Peyer's patch (tissue), 4 donors: ENCODE results near the gene ACTR3C. TPM values are rescaled to one million over a fixed set of nuclear protein-coding genes. Genes with fewer than 3 reads are reported as not detected.

Source experiments
- DNase-seq, 3 donors: peaks; one replicate each; pipeline ENCODE4 v3.0.0-alpha.2; 2017 to 2019
- H3K27ac ChIP-seq, 4 donors: fragments of 200-600 bp; sonication (generic); one replicate each; pipeline ENCODE4 v1.5.1; 2016 to 2019
- H3K27me3 ChIP-seq, 2 donors: fragments of 200-600 bp; sonication (generic); one replicate each; pipeline ENCODE4 v1.5.1; 2019
- H3K36me3 ChIP-seq, 3 donors: fragments of 200-600 bp; sonication (generic); one replicate each; pipeline ENCODE4 v1.5.1; 2016 to 2019
- H3K4me1 ChIP-seq, 4 donors: fragments of 200-600 bp; sonication (generic); one replicate each; pipeline ENCODE4 v1.5.1; 2016 to 2019
- H3K4me3 ChIP-seq, 4 donors: fragments of 200-600 bp; sonication (generic); 1 replicate in 3 of 4; 2 replicates in 1 of 4; pipeline ENCODE4 v1.5.1; 2016 to 2019; ENCODE audit warnings: mild to moderate bottlenecking in 1 of 4
- H3K9me3 ChIP-seq, 4 donors: fragments of 200-600 bp; sonication (generic); one replicate each; pipeline ENCODE4 v1.5.1; 2016 to 2019; ENCODE audit warnings: mild to moderate bottlenecking in 1 of 4
- POLR2A ChIP-seq, 2 donors: fragments of 450-650 bp; IDR thresholded peaks; one replicate each; pipeline ENCODE4 v1.5.1; 2017; ENCODE audit warnings: antibody characterized with exemption in 2 of 2, mild to moderate bottlenecking in 2 of 2, moderate library complexity in 2 of 2
- total RNA-seq, 4 donors: library from RNA; depleted of rRNA; stranded (reverse); fragments of >200 nt; gene quantifications; one replicate each; pipeline ENCODE4 v1.1.0, GENCODE V29; 2016
- TF ChIP-seq, protein P1 (sequence below), 6 experiments: fragments of 450-650 bp in 4 of 6; fragments of 200-600 bp in 2 of 6; sonication (generic) in 1 of 6; IDR thresholded peaks; one replicate each; pipeline ENCODE4 v1.5.1; 2017 to 2019; ENCODE audit warnings: antibody characterized with exemption in 6 of 6, mild to moderate bottlenecking in 3 of 6, moderate library complexity in 1 of 6

ACTR3C gene
- total RNA-seq, 4 donors from 2014 or later = 34.5 to 70.4 (median 56.8) TPM

DNA sequence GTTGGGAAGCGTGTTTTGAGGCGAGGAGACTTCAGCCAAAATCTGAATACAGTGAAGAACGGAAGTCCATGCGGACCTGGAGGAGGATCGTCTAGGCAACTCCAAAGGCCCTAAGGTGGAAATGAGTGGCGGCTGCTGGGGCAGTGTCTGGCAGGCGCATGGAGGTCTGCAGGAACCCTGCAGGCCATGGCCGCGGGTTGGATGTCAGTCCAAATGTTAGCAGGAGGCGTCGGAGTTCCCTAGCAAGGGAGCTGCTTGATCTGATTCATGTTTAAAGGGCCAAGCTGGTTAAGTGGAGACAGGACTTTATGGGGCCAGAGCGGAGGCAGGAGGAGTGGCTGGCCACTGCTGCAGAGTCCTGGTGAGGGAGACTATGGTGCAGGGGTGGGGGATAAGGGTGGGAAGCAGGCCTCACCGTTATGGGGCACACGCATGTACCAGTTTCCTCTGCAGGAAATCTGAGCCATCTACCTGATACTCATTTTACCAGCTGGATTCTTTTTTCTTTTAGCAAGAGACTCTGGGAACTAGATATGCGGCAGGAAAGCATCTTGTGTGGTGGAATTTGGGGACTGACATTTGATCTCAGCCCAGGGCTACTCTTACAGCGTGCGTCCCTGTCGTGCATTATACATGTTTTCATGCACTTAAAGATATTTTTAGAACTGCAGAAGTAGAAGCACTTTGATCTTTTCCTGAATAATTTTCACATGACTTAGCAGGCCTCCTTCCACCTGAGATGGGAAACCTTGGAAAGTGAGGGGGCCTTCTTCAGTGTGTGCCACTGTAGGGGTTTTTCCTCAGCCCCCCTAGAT is 38.7 kb upstream of the ACTR3C start:
- no peak overlapping the region for H3K4me3 ChIP-seq
- no peak overlapping the region for H3K27ac ChIP-seq
- peak in 1 of 3 donors; percentile 34 for DNase-seq
- H3K9me3 ChIP-seq = no peaks in the 10 kb centered on the region
- no peaks in the 10 kb centered on the region for H3K27me3 ChIP-seq
- no peaks in the 10 kb centered on the region for H3K36me3 ChIP-seq
- peaks cover 0 to 5% (median 2%) of the 10 kb centered on the region in 4 donors for H3K4me1 ChIP-seq
- TF ChIP-seq, protein P1, sequence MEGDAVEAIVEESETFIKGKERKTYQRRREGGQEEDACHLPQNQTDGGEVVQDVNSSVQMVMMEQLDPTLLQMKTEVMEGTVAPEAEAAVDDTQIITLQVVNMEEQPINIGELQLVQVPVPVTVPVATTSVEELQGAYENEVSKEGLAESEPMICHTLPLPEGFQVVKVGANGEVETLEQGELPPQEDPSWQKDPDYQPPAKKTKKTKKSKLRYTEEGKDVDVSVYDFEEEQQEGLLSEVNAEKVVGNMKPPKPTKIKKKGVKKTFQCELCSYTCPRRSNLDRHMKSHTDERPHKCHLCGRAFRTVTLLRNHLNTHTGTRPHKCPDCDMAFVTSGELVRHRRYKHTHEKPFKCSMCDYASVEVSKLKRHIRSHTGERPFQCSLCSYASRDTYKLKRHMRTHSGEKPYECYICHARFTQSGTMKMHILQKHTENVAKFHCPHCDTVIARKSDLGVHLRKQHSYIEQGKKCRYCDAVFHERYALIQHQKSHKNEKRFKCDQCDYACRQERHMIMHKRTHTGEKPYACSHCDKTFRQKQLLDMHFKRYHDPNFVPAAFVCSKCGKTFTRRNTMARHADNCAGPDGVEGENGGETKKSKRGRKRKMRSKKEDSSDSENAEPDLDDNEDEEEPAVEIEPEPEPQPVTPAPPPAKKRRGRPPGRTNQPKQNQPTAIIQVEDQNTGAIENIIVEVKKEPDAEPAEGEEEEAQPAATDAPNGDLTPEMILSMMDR (IDR thresholded peaks at IDR 0.05) = no peak
- no peak for TF ChIP-seq POLR2A (IDR thresholded peaks at IDR 0.05)

GRCh38 chr7:150361402-150361801 is 38.1 kb upstream of the ACTR3C start:
- no peaks in the 10 kb centered on the region for H3K36me3 ChIP-seq
- no peaks in the 10 kb centered on the region for H3K9me3 ChIP-seq
- H3K27ac ChIP-seq = no peak overlapping the region
- no peak overlapping the region for H3K4me3 ChIP-seq
- no peak for TF ChIP-seq POLR2A (IDR thresholded peaks at IDR 0.05)
- TF ChIP-seq, protein P1 (IDR thresholded peaks at IDR 0.05) = no peak
- H3K4me1 ChIP-seq = peaks cover 0 to 5% (median 2%) of the 10 kb centered on the region in 4 donors
- no peaks in the 10 kb centered on the region for H3K27me3 ChIP-seq
- peak in 1 of 3 donors; percentile 22 for DNase-seq

DNA sequence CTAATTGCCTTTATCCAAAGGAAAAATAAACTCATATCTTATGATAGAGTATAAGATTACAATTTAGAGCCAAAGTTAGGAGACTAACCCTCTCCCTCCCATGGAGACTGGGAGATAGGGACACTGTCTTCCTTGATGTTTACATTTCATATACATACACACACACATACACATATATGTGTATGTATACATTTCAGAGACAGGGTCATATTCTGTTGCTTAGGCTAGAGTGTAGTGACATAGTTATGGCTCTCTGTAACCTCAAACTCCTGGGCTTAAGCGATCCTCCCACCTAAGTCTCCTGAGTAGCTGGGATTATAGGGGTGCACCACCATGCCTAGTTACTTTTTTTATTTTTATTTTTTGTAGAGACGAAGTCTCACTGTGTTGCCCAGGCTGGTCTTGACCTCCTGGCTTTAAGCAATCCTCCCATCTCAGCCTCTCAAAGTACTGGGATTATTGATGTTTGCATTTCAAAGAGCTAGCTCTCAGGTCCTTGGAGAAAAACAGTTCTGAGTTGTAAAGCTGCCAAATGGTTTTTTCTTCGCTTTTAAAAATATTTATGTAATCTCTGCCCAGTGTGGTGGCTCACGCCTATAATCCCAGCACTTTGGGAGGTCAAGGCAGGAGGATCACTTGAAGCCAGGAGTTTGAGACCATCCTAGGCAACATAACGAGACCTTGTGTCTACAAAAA is 37.2 kb upstream of the ACTR3C start:
- H3K9me3 ChIP-seq = no peaks in the 10 kb centered on the region
- no peak for DNase-seq
- no peaks in the 10 kb centered on the region for H3K36me3 ChIP-seq
- H3K27ac ChIP-seq = no peak overlapping the region
- H3K4me3 ChIP-seq = no peak overlapping the region
- TF ChIP-seq, protein P1 (IDR thresholded peaks at IDR 0.05) = no peak
- no peak for TF ChIP-seq POLR2A (IDR thresholded peaks at IDR 0.05)
- no peaks in the 10 kb centered on the region for H3K27me3 ChIP-seq
- H3K4me1 ChIP-seq = peaks cover 0 to 5% (median 3%) of the 10 kb centered on the region in 4 donors

GRCh38 chr7:150359622-150360362 is 36.4 kb upstream of the ACTR3C start:
- peak in 1 of 3 donors; percentile 25 for DNase-seq
- Histone ChIP-seq H3K4me1 (peaks cover 0 to 7% (median 5%) of the 10 kb centered on the region in 4 donors), H3K27ac (no peak overlapping the region), H3K36me3 (no peaks in the 10 kb centered on the region), H3K27me3 (no peaks in the 10 kb centered on the region), H3K9me3 (no peaks in the 10 kb centered on the region), H3K4me3 (no peak overlapping the region)
- TF ChIP-seq POLR2A (IDR thresholded peaks at IDR 0.05) = no peak
- TF ChIP-seq, protein P1 (IDR thresholded peaks at IDR 0.05) = no peak

DNA sequence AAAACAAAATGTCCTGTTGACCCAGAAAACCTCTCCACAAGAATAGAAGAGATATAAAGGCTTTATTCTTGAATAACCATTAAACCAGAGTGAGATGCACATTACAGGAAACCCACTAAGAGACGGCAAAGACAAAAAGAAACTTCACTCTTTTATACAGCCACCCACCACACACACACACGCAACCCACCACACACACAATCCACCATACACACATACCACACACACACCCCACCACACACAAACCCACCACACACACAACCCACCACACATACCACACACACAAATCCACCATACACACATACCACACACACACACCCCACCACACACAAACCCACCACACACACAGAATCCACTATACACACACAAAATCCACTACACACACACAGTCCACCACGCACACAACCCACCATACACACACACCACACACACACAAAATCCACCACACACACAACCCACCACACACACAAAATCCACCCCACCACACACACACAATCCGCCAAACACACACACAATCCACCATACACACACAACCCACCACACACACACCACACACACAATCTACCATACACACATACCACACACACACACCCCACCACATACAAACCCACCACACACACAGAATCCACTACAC is 35.8 kb upstream of the ACTR3C start:
- no peaks in the 10 kb centered on the region for H3K9me3 ChIP-seq
- H3K27ac ChIP-seq = no peak overlapping the region
- H3K4me1 ChIP-seq = peaks cover 0 to 7% (median 5%) of the 10 kb centered on the region in 4 donors
- TF ChIP-seq, protein P1 (IDR thresholded peaks at IDR 0.05) = no peak
- no peak for TF ChIP-seq POLR2A (IDR thresholded peaks at IDR 0.05)
- H3K36me3 ChIP-seq = no peaks in the 10 kb centered on the region
- no peaks in the 10 kb centered on the region for H3K27me3 ChIP-seq
- DNase-seq = peak in 1 of 3 donors; percentile 14
- no peak overlapping the region for H3K4me3 ChIP-seq
